ENCODE data around the gene SAFB2. TPM values are rescaled to one million over a fixed set of nuclear protein-coding genes. Genes with fewer than 3 reads are reported as not detected.

The SAFB2 gene
- total and polyA plus RNA-seq, 2 donors from 2014 or later, result 67.1 to 113 TPM

- no peak for DNase-seq
- H3K9ac ChIP-seq (ENCODE audit: low read length in 3 of 3), result no peak overlapping the region
- TF ChIP-seq, protein P1, sequence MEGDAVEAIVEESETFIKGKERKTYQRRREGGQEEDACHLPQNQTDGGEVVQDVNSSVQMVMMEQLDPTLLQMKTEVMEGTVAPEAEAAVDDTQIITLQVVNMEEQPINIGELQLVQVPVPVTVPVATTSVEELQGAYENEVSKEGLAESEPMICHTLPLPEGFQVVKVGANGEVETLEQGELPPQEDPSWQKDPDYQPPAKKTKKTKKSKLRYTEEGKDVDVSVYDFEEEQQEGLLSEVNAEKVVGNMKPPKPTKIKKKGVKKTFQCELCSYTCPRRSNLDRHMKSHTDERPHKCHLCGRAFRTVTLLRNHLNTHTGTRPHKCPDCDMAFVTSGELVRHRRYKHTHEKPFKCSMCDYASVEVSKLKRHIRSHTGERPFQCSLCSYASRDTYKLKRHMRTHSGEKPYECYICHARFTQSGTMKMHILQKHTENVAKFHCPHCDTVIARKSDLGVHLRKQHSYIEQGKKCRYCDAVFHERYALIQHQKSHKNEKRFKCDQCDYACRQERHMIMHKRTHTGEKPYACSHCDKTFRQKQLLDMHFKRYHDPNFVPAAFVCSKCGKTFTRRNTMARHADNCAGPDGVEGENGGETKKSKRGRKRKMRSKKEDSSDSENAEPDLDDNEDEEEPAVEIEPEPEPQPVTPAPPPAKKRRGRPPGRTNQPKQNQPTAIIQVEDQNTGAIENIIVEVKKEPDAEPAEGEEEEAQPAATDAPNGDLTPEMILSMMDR (IDR thresholded peaks at IDR 0.05; ENCODE audit: borderline replicate concordance, extremely low read depth, insufficient read depth), result no peak
- H3K27me3 ChIP-seq (ENCODE audit: control insufficient read depth, insufficient read depth, low read length), result no peaks in the 10 kb centered on the region
- intact Hi-C loops (cut with DNase I), result no loop called here
- H3K9me3 ChIP-seq (ENCODE audit: control insufficient read depth in 2 of 3, insufficient read depth in 1 of 3, low read length in 3 of 3), result no peaks in the 10 kb centered on the region
- H3K4me1 ChIP-seq (ENCODE audit: control insufficient read depth in 2 of 3, insufficient read depth in 2 of 3, low read depth in 1 of 3, low read length in 3 of 3), result peaks cover 0 to 22% (median 13%) of the 10 kb centered on the region in 3 donors
- no peak overlapping the region for H3K4me3 ChIP-seq (ENCODE audit: low read length in 3 of 3)
- peak overlapping the region in 1 of 2 donors; percentile 18 for H3K27ac ChIP-seq (ENCODE audit: low read depth in 2 of 2, low read length in 2 of 2)
- no peak for FAIRE-seq
- H3K36me3 ChIP-seq (ENCODE audit: control insufficient read depth in 2 of 3, insufficient read depth in 3 of 3, low read length in 3 of 3), result peaks cover 14 to 64% (median 55%) of the 10 kb centered on the region in 3 donors
Measured at GRCh38 chr19:5608291-5608690, 14.3 kb downstream of the SAFB2 start.

- Histone ChIP-seq H3K27ac (ENCODE audit: low read depth in 2 of 2, low read length in 2 of 2) (peak overlapping the region in 1 of 2 donors; percentile 18), H3K4me3 (ENCODE audit: low read length in 3 of 3) (no peak overlapping the region), H3K4me1 (ENCODE audit: control insufficient read depth in 2 of 3, insufficient read depth in 2 of 3, low read depth in 1 of 3, low read length in 3 of 3) (peaks cover 0 to 22% (median 13%) of the 10 kb centered on the region in 3 donors), H3K27me3 (ENCODE audit: control insufficient read depth, insufficient read depth, low read length) (no peaks in the 10 kb centered on the region), H3K9ac (ENCODE audit: low read length in 3 of 3) (no peak overlapping the region), H3K9me3 (ENCODE audit: control insufficient read depth in 2 of 3, insufficient read depth in 1 of 3, low read length in 3 of 3) (no peaks in the 10 kb centered on the region), H3K36me3 (ENCODE audit: control insufficient read depth in 2 of 3, insufficient read depth in 3 of 3, low read length in 3 of 3) (peaks cover 14 to 62% (median 53%) of the 10 kb centered on the region in 3 donors)
- DNase-seq (no peak), FAIRE-seq (no peak)
- TF ChIP-seq, protein P1 (IDR thresholded peaks at IDR 0.05; ENCODE audit: borderline replicate concordance, extremely low read depth, insufficient read depth), result no peak
- intact Hi-C loops (cut with DNase I), result no loop called here
Measured at GRCh38 chr19:5607318-5608275, 15.0 kb downstream of the SAFB2 start.

- Histone ChIP-seq H3K9me3 (ENCODE audit: control insufficient read depth in 2 of 3, insufficient read depth in 1 of 3, low read length in 3 of 3) (no peaks in the 10 kb centered on the region), H3K36me3 (ENCODE audit: control insufficient read depth in 2 of 3, insufficient read depth in 3 of 3, low read length in 3 of 3) (peaks cover 20 to 64% (median 48%) of the 10 kb centered on the region in 3 donors), H3K27me3 (ENCODE audit: control insufficient read depth, insufficient read depth, low read length) (no peaks in the 10 kb centered on the region), H3K27ac (ENCODE audit: low read depth in 2 of 2, low read length in 2 of 2) (no peak overlapping the region), H3K4me1 (ENCODE audit: control insufficient read depth in 2 of 3, insufficient read depth in 2 of 3, low read depth in 1 of 3, low read length in 3 of 3) (peaks cover 0 to 22% (median 13%) of the 10 kb centered on the region in 3 donors), H3K9ac (ENCODE audit: low read length in 3 of 3) (no peak overlapping the region), H3K4me3 (ENCODE audit: low read length in 3 of 3) (no peak overlapping the region)
- FAIRE-seq, result no peak
- no peak for DNase-seq
- intact Hi-C loops (cut with DNase I), result no loop called here
- TF ChIP-seq, protein P1 (IDR thresholded peaks at IDR 0.05; ENCODE audit: borderline replicate concordance, extremely low read depth, insufficient read depth), result no peak
Measured at GRCh38 chr19:5605362-5605761, 17.2 kb downstream of the SAFB2 start.

Data from kidney (tissue), 14 donors.